NCI-H2196 (cell line): ENCODE data around the gene SRPRB.

Experiments
- DNase-seq: peaks from one replicate; lab custom pipeline; 2025; ENCODE audit not compliant: unreplicated experiment; lab: John Stamatoyannopoulos, UW

Gene SRPRB

DNA sequence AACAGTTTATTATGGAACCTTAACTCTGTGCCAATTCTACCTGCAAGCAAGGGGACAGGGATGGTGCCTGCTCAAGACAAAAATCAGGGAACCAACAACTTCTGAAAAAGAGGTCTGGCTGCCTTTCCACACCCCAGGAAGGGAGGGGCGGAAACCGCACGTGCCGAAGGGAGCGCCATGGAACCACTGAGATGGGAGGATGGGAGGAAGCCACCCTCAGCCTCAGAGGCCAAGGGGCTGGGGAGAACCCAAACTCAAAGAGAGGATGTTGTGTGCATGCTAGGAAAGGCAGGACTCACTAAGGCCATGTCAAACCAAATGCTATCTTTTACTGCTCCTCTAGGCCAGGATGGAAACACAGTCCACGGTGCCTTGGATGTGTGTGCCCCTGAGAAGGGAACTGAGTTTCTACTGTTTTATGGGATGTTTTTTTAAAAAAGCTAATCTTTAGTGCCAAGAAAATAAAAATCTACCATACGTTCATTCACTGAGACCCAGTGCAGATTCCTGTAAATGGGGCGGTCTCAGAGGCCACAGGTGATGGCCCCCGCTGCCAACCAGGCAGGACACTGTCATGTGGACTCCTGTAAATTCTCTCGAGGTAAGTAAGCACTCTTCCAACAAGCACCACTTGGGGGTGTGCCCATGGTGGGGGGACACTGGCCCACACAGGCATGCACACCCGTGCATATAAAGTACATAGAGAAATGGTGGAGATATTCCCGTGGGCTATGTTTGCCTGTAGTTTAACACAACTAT is 20.5 kb downstream of the SRPRB start:
- no peak for DNase-seq

DNA sequence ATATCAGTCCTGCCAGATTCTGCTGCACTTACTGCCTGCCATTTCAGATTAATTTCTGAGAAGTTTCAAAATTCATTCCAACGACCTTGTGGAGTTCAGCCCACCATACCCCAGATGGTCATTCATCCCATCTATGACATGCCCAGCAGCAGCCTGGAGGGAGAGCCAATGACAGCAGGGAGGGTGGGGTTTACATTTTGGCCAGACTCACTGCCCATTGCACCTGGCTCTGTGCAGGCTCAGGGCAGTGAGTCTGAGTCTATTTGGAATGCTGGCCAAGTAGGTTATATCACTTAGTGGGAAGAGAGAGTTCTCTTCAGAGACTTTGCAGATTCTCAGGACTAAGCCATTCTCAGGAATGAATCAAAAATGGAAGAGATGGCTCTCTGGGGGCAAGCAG is 21.5 kb downstream of the SRPRB start:
- DNase-seq, result no peak

DNA sequence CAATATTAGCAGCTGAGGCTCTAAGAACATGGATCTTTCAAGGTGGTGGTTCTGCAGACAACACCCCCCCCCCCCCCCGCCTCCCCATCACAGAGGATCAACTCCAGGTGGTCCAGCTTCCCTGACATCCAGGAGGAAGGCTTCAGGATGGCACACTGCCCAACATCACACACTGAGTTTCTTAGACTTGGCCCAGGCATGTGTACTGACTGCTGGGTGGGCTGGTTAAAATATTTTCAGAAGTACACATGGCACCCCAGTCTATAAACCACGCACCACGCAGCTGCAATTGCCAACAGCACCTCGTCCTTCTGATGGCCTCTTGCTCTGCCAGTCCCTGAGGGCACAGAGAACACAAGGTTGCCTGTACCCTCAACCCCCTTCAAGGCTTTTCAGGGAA is 22.1 kb downstream of the SRPRB start:
- DNase-seq, result no peak

DNA sequence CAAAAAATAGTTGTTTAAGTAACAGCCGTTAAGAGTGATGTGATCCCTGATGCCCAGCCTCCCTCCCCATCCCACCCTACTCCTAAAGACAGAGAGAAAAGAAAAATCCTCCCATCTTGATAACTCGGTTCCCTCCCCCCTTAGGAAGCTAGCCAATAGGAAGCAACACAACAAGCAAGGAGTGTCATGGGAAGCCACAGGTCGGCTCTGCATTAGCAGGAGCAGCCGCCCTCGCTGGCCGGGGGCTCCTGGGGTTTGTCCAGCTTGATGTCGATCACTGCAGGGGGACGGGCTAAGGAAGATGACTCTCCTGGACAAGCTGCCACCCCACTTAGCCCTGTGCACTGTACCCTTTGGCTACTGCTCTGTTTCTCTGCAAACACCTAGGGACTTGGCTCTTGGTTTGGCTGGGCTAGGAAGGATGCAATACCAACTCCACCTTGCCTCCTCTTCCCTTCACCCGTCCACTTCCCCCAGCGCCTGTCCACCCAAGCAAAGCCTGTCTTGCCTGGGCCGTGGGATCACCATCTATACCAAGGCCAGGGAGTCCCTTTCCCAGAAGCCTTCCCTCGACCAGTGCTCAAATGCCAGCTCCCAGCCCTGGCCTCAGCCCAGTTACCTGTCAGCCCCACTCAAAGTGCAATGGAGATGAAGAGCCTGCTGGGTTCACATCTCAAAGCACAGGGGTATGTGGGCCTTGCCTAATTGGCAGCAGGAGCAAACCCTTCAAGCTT is 23.1 kb downstream of the SRPRB start:
- DNase-seq, result no peak

DNA sequence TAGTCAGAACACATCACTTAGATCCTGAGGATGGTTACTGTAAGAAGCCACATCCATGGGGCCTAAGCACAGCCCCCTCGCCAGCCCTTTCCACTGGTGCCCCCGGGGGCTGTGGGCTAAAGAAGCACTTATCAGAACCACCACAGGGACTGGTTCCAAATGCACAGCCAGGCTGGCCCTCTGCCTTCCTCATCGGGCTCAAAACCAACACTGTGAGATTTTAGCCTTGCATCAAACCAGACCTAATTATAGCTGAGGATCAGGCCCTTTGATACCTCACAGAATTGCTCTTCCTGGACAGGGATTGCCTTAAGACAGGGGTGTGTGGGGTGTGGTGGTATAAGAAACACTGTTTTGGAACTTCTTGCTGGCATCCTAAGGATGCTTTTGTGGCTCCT is 23.7 kb downstream of the SRPRB start:
- no peak for DNase-seq

DNA sequence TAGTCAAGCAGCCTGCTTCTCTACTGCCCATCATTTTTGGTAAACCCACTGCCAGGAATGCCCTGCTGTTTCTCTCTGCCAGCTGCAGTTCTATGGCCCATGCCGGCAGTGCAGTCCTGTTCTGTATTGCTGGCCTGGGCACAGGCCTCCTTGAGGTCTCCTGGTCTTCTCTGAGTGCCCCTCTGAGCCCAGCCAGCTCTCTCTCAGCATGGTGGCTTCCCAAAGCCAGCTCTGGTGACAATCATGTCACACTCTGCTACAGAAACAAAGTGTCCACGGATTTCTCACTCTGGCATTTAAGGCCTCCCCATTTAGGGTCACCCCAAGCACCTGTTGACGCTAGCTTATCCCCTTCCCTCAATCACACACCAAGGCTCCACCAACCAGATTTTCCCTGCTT is 24.5 kb downstream of the SRPRB start:
- DNase-seq, result no peak

DNA sequence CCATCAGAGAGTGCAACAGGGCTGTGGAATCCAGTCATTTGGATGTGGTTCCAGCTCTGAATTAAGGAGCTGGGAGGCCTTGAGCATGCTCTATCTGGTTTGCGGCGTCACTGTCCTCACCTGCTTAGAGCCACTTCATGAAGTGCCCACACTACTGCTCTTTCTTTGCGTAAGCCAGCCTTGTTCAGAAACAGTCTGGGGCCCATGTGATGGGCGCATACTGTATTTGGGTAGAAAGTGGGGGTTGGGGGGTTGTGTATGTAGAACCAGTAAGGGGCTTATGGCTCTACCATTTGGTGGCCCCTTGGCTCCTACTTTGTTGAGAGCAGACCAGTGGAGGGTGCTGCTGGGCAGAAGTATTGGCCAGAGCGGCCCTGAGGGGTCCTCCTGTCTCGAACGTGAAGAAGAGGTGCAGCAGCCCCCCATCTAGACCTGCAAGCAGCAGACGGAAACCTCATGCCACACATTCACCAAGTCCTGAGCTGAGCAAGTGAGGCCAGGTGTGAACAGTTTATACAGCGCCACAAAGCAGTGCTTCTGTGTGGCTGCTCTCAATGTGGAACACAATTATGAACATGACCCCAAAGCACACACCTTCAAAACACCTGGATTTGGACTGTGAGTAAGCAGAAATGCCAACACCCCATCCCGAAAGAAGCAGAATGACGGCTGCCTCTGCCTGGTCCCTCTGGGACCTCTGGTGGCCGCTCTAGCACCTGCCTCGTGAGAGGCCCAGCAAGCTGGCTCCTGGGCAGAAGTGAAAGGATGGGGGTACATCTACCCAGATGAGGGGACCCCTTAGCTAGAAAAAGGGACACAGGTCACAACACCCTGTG is 26.6 kb downstream of the SRPRB start:
- no peak for DNase-seq

DNA sequence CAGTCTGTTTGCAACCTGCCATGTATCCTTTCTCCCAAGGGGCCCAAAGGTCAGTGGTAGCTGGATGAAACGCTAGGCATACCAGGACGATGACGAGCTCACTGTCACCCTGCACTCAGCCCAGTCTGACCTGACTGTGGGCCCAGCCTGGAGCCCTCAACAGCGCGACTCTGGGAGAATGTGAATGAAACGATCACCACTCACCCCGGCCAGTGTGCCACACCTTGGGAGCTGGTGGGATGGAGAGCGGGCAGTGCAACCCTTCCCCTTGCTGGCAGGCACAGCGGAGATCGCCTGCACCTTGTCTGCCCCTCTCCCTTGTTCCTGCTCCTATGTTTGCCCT is 27.2 kb downstream of the SRPRB start:
- DNase-seq, result no peak

DNA sequence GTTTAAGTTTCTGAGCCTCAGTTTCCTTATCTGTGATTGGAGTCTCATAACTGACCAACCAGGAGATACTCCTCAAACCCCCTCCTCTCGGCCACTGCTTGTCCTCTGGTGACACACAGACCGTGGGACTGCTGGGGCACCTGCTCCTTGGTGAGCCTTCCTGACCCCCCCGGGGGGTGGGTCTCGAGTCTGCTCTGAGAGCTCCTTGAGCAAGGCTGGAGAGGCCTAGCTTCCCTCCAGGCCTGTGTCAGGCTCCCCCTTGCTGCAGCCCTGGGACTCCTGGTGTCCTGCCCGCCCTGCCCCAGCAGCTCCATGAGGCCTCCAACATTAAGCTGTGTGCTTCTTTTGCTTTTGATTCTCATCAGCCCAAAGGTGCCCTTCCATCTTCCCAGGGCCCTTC is 27.7 kb downstream of the SRPRB start:
- no peak for DNase-seq

DNA sequence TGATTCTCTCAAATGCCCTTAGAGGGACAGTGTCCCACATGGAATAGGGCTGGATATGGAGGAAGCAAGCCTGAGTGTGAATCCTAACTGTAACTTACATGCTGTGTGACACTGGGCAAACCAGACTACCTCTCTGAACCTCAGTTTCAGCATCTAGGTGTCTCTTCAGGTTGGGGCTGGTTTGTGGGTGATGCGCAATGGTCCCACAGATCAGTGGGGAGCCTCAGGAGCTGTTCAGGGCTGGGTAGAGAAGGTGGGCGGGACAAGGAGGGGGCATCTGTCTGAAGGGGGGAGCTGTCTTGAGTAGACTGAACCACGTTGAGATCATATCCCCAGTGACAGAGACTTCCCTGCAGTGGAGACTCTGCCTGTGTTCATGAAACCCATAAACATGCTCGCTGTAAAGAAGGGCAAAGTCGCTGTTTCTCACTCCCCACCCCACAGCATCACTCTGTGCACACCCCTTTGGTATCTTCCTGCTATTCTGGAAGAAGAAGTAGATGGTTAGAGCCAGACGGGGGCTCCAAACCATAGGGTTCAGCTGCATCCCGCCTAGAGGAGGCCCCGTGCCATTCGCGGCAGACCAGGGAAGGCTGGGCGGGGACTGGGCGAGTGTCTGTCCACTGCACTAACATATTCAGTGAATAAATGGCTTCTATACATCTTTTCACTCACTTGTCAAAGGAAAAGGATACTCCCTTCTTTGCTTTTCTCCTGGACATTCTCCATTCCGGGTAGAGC is 28.4 kb downstream of the SRPRB start:
- DNase-seq, result no peak

DNA sequence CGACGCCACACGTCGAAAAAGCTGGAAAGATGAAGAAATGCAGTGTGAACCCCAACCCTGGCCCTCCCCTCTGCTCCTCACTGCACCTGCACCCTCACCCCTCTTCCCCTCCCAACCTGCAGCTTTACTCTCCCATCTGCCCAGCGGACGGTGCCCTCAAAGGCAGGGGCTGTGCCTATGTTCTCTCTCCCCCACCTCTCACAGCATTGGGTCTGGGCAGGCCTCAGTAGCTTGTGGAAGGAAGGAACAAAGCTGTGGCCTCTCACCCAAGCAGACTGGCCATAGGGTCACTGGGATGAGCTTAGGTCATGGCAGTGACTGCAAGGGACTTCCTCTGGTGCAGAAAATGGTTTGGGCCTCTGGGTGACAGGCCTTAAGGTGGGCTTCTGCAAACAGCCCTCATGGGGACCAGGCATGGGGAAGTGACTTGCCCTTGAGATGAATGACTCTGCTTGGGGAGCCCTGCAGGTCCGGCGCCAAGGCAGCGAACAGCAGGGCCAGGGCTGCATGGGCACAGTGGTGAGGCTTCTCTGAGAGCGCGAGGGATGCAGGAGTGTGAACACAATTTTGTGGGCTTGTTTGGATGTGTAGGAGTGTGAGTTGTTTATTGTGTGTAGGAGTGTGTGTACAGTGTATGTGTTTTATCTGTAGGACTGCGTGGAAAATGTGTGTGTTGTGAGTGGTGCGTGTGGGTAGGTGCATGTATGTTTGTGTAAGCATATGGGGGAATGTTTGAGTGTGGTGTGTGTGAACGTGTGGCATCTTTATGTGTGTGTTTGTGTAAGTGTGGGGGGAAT is 29.2 kb downstream of the SRPRB start:
- DNase-seq, result no peak

DNA sequence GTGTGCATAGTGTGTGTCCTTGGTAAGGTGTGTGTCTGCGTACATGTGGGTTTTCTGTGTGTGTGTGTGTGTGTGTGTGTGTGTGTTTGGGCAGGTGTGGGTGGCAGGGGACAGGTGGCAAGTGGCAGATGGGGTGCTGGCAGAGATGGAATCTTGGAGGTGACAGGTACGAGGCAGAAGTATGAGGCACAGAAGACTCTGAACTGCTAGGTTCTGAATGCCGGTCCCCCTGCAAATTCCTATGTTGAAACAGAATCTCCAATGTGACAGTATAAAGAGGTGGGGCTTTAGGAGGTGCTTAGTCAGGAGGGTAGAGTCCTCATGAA is 29.8 kb downstream of the SRPRB start:
- DNase-seq, result no peak

DNA sequence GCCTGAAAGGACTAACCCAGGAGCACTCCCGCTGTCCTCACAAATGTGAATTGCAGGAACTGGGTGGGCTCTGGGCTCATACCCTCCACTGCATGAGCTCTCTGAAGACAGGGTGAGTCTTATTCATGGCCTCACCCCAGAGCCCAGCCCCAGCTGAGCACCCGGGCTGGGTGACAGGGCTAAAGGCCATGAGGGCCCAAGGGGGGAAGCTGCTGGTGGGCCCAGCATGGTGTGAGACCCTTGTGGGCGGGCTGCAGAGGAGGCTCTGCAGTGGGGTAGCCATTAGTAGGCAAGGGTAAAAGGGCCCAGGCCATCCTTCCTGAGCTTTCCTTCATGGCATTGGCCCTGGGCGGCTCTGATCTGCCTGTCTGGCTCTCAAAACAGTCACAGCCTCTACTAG is 30.3 kb downstream of the SRPRB start:
- no peak for DNase-seq

DNA sequence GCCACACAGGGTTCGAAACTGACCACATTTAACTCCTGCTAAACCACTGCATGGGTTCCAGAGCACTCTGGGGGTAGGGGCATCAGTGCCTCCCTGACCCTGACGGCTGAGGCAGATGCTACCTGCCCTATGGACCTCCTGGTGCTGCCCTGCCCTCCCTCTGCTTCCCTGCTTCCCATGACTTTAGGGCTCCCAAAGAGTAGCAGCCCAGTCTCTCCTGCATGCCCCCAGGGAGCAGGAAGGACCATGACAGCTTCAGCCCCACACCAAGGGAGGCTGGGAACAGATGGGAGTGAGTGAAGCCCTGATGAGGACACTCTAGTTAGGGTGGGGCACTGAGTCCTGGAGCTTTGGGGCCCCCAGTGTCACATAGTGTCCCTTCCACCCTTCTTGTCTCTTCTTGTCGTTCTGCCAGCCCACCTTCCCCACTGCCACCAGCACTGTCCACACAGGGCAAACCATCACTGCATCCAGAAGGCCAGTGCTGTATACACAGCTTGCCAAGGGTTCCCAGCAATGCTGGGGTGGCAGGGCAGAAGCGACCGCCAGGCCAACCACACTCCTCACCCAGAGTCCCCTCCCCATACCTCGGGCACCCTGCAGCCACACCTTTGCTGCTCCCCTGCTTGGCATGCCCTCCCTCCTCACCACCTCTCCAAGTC is 31.0 kb downstream of the SRPRB start:
- DNase-seq, result no peak

DNA sequence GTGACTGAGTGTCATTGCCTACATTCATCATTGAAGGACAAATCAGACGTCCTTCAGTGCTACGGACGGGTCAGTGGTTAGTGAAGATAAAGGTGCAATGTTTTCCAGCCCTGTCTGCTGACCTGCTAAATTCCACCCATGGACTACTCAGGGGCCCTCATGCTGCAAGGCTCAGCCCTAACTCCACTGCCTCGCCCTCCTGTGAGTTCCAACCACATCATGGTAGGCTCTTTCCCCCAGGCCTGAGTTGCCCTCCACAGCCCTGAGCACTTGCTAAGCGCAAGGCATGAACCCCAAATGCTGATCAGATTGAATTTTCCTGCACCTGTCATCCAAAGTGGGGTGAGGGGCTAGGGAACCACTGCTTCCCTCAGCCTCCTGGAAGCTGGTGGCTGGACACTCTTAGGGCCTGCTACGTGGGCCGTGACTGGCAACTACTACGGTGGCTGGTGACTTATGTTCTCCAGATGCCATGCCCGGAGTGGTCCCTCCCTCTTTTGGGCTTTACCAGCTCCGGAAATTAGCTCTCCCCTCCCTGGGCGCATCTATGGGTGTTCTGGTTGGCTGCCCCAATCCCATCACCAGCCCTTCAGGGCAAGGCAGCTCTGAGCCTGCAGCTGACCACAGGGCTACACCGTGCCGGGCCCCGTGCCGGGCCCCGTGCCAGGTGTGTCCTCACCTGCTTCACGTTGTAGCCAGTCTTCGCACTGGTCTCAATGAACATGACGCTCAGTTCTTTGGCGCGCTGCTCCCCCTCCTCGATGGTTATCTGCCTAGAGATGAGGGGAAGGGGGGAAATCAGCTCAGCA is 32.1 kb downstream of the SRPRB start:
- DNase-seq, result no peak

DNA sequence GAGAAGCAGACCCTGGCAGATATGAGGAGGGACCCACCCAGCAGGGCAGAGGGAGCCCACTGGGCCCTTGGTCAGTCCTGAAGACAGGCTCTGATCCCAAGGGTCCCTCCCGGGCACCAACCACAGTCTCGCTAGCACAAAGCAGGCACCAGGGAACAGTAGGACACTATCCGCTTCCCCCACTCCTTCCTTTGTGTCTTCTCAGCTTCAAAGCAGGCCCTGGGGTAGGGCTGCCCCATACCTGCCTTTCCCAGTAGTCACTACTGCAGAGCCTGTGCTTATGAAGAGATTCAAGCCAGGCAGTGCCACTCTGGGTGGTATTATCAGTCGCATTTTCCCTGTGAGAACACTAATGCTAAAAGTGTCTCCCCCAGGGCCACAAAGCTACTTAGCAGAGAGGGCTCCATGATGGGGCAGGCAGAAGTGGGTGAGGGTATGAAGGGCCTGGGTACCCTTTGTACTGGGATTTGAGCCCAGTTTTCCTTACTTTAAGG is 32.7 kb downstream of the SRPRB start:
- DNase-seq, result no peak

DNA sequence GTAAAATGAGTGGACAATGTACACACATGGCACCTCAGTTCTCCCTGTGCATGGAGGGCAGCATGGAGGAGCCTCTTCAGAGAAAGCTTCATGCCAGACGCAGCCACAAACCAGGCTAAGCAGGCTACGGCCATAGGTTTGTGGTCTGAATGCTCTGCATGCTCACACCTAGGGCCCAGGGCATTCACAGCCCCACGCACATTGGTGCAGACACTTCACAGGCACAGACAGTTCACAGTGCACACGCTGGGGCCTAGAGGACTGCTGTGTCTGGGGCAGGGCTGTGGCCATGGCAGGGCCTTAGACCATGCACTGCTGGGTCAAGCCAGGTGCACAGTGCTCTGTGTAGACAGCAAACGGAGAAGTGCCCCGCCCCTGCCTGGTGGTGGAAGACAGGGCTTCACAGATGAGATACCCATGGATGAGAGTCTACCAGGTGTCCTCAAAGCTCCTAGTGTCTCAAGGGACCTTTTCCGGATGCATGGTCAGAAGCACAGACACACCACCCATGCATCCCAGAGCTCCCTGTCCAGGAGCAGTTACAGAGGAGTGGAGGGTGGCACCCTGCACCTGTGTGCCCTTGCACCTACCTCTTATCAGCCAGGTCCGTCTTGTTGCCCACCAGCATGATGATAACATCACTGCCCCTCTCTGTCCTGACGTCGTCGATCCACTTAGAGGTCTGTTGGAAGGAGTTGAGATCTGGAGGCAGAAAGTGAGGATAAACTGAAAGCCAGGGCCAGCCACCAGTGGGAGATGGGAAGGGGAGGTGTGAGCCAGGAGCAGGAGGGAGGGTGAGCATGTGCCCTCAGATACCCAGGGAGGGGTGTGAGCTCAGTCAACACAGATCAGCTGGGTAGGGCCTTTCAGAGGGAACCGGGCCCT is 33.5 kb downstream of the SRPRB start:
- DNase-seq, result no peak

DNA sequence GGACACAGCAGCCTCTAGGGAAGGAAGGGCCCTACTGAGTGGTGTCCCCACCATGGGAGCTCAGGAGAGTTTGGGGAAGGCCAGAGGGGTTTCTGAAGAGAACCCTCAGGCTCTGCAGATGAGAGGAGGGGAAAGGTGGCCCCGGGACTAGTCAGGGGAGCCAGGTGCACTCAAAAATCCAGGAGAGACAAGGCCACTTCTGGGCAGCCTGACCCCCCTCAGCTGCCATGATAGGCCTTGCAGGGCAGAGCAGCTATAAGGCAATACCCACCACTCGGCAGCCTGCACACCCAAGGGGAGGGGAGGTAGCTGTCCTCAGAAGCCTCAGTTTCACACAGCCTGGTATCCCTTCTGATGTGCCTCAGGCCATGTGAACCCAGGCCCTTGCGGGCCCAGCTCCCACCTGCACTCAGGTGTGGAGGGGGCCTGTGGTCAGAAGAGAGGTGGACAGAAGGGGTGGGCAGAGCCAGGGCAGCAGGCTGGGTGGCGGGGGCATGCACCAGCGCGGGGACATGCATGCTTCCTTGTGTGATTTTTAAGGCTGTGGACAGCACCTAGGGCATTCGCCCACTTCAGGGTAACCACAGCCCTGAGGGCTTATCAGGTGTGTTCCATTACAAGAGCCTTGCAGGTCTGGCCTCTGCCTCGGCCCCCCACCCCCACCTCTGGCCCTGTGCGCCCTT is 34.6 kb downstream of the SRPRB start:
- no peak for DNase-seq
